ENCODE measurements around the gene DISC1.

DISC1 gene

GRCh38 chr1:232046451-232047306 lies 420.1 kb downstream of the DISC1 start:
- no peaks in the 10 kb centered on the region for H3K4me1 ChIP-seq (ENCODE audit: low read length)
- H3K4me2 ChIP-seq (ENCODE audit: low read length): no peak overlapping the region

GRCh38 chr1:232047473-232047872 lies 420.9 kb downstream of the DISC1 start:
- Histone ChIP-seq H3K79me2 (ENCODE audit: low read length) (no peaks in the 10 kb centered on the region), H3K9me3 (ENCODE audit: insufficient read depth, low read length) (no peaks in the 10 kb centered on the region), H2AFZ (ENCODE audit: low read depth, low read length) (no peak overlapping the region), H3K4me3 (ENCODE audit: low read length) (no peak overlapping the region), H4K20me1 (ENCODE audit: insufficient read depth, low read length) (no peaks in the 10 kb centered on the region), H3K36me3 (replicated peaks; ENCODE audit: low read depth, low read length) (no peaks in the 10 kb centered on the region), H3K9ac (ENCODE audit: low read length) (no peak overlapping the region), H3K27me3 (ENCODE audit: low read depth, low read length) (0 out of 2 replicates have a peak, but pooled peaks cover 3% of the 10 kb centered on the region), H3K27ac (ENCODE audit: low read length) (no peak overlapping the region), H3K4me2 (ENCODE audit: low read length) (no peak overlapping the region), H3K4me1 (ENCODE audit: low read length) (no peaks in the 10 kb centered on the region)
- TF ChIP-seq CTCF (IDR thresholded peaks at IDR 0.05; ENCODE audit: low read depth, low read length) (no peak), EZH2phosphoT487 (IDR thresholded peaks at IDR 0.05; ENCODE audit: low read depth) (no peak)

More at GRCh38 chr1:232046451-232047306, 420.1 kb downstream of the DISC1 start:
- Histone ChIP-seq H3K36me3 (replicated peaks; ENCODE audit: low read depth, low read length) (no peaks in the 10 kb centered on the region), H4K20me1 (ENCODE audit: insufficient read depth, low read length) (no peaks in the 10 kb centered on the region), H3K79me2 (ENCODE audit: low read length) (no peaks in the 10 kb centered on the region), H3K4me3 (ENCODE audit: low read length) (no peak overlapping the region), H3K9ac (ENCODE audit: low read length) (no peak overlapping the region), H2AFZ (ENCODE audit: low read depth, low read length) (no peak overlapping the region), H3K9me3 (ENCODE audit: insufficient read depth, low read length) (no peaks in the 10 kb centered on the region), H3K27ac (ENCODE audit: low read length) (no peak overlapping the region), H3K27me3 (ENCODE audit: low read depth, low read length) (0 out of 2 replicates have a peak, but pooled peaks cover 3% of the 10 kb centered on the region)
- no peak for TF ChIP-seq CTCF (IDR thresholded peaks at IDR 0.05; ENCODE audit: low read depth, low read length)

DNA sequence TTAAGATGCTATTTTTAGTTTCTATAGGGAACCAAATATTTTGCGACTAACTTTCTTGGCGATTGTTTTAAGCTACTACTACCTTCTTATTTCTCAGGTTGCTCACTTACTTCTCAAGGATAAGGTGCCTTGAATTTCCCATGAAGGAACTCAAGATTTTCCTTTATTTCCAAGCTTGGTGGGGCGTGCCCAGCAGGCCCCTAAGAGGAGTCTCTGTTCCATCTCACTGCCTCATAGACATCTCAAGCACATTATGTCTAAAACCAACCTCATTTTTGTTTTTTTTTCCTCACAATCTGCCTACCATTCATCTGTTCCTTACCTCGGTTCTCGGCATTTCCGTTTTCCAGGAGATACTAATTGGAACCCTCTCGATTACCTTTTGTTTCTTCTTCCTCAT lies 421.9 kb downstream of the DISC1 start:
- H3K27ac ChIP-seq (ENCODE audit: low read length): no peak overlapping the region
- H2AFZ ChIP-seq (ENCODE audit: low read depth, low read length): no peak overlapping the region
- no peak overlapping the region for H3K9ac ChIP-seq (ENCODE audit: low read length)
- no peaks in the 10 kb centered on the region for H3K36me3 ChIP-seq (replicated peaks; ENCODE audit: low read depth, low read length)
- H4K20me1 ChIP-seq (ENCODE audit: insufficient read depth, low read length): no peaks in the 10 kb centered on the region
- no peaks in the 10 kb centered on the region for H3K4me1 ChIP-seq (ENCODE audit: low read length)
- no peak overlapping the region for H3K4me2 ChIP-seq (ENCODE audit: low read length)
- 0 out of 2 replicates have a peak, but pooled peaks cover 3% of the 10 kb centered on the region for H3K27me3 ChIP-seq (ENCODE audit: low read depth, low read length)
- no peak for TF ChIP-seq EZH2phosphoT487 (IDR thresholded peaks at IDR 0.05; ENCODE audit: low read depth)
- no peak for TF ChIP-seq CTCF (IDR thresholded peaks at IDR 0.05; ENCODE audit: low read depth, low read length)
- H3K79me2 ChIP-seq (ENCODE audit: low read length): no peaks in the 10 kb centered on the region
- H3K4me3 ChIP-seq (ENCODE audit: low read length): no peak overlapping the region
- H3K9me3 ChIP-seq (ENCODE audit: insufficient read depth, low read length): no peaks in the 10 kb centered on the region

- 0 out of 2 replicates have a peak, but pooled peaks cover 3% of the 10 kb centered on the region for H3K27me3 ChIP-seq (ENCODE audit: low read depth, low read length)
- H3K79me2 ChIP-seq (ENCODE audit: low read length): no peaks in the 10 kb centered on the region
- no peak overlapping the region for H3K27ac ChIP-seq (ENCODE audit: low read length)
- no peaks in the 10 kb centered on the region for H3K9me3 ChIP-seq (ENCODE audit: insufficient read depth, low read length)
- H3K36me3 ChIP-seq (replicated peaks; ENCODE audit: low read depth, low read length): no peaks in the 10 kb centered on the region
- no peak for TF ChIP-seq CTCF (IDR thresholded peaks at IDR 0.05; ENCODE audit: low read depth, low read length)
- no peak for TF ChIP-seq EZH2phosphoT487 (IDR thresholded peaks at IDR 0.05; ENCODE audit: low read depth)
- H2AFZ ChIP-seq (ENCODE audit: low read depth, low read length): no peak overlapping the region
- no peak overlapping the region for H3K9ac ChIP-seq (ENCODE audit: low read length)
- no peak overlapping the region for H3K4me2 ChIP-seq (ENCODE audit: low read length)
- H3K4me3 ChIP-seq (ENCODE audit: low read length): no peak overlapping the region
- H3K4me1 ChIP-seq (ENCODE audit: low read length): no peaks in the 10 kb centered on the region
- no peaks in the 10 kb centered on the region for H4K20me1 ChIP-seq (ENCODE audit: insufficient read depth, low read length)
Observed at GRCh38 chr1:232049335-232049734, 422.7 kb downstream of the DISC1 start.
